Karpas-422 (cell line): Measurements from ENCODE around the gene USP40. TPM values are rescaled to one million over a fixed set of nuclear protein-coding genes. Genes with fewer than 3 reads are reported as not detected.

Experiments used
- DNase-seq: peaks from one replicate; pipeline ENCODE4 v3.0.0-alpha.2; 2015
- H2AFZ ChIP-seq: fragments of 200-600 bp; sonication (generic); 2 replicates; pipeline ENCODE4 v1.6.1; 2014; ENCODE audit warnings: antibody characterized with exemption, low read length, mixed read lengths
- H3K27ac ChIP-seq: fragments of 200-600 bp; sonication (generic); 2 replicates; pipeline ENCODE4 v1.5.1; 2014; ENCODE audit warnings: mild to moderate bottlenecking, low read length, moderate library complexity
- H3K27me3 ChIP-seq: fragments of 200-600 bp; sonication (generic); 2 replicates; pipeline ENCODE4 v1.6.1; 2014; ENCODE audit warnings: low read length, mixed read lengths
- H3K36me3 ChIP-seq: fragments of 200-600 bp; sonication (generic); 2 replicates; pipeline ENCODE4 v1.6.1; 2014; ENCODE audit warnings: low read length, mixed read lengths; ENCODE audit not compliant: insufficient read depth
- H3K4me1 ChIP-seq: fragments of 200-600 bp; sonication (generic); 2 replicates; pipeline ENCODE4 v1.6.1; 2014; ENCODE audit warnings: mild to moderate bottlenecking, low read length, mixed read lengths
- H3K4me2 ChIP-seq: fragments of 200-600 bp; sonication (generic); 2 replicates; pipeline ENCODE4 v1.6.1; 2014; ENCODE audit warnings: low read length, low read depth, mild to moderate bottlenecking; ENCODE audit not compliant: poor library complexity, severe bottlenecking
- H3K4me3 ChIP-seq: fragments of 200-600 bp; sonication (generic); 2 replicates; pipeline ENCODE4 v1.5.1; 2014; ENCODE audit warnings: mild to moderate bottlenecking, antibody characterized with exemption, low read length, mixed read lengths
- H3K79me2 ChIP-seq: fragments of 200-600 bp; sonication (generic); 2 replicates; pipeline ENCODE4 v1.6.1; 2014; ENCODE audit warnings: mild to moderate bottlenecking, low read length, mixed read lengths
- H3K9ac ChIP-seq: fragments of 200-600 bp; sonication (generic); 2 replicates; pipeline ENCODE4 v1.6.0; 2014; ENCODE audit warnings: low read length
- H3K9me2 ChIP-seq: fragments of 200-600 bp; sonication (generic), shearing (Covaris generic); replicated peaks from 2 replicates; pipeline ENCODE4 v1.6.0; 2014; ENCODE audit warnings: mild to moderate bottlenecking, low read length, moderate library complexity; ENCODE audit not compliant: insufficient read depth
- H3K9me3 ChIP-seq: fragments of 300-700, 200-600 bp; sonication (generic); 2 replicates; pipeline ENCODE4 v1.6.1; 2014; ENCODE audit warnings: low read length, mixed read lengths
- H4K20me1 ChIP-seq: fragments of 200-600 bp; sonication (generic); 2 replicates; pipeline ENCODE4 v1.6.1; 2014; ENCODE audit warnings: mild to moderate bottlenecking, antibody characterized with exemption, low read length, low read depth; ENCODE audit not compliant: insufficient read depth
- total RNA-seq: library from RNA; depleted of rRNA; stranded (reverse); fragments of >200 nt; shearing (Covaris generic); gene quantifications from 2 replicates; pipeline ENCODE4 v1.2.3, GENCODE V29; 2014; ENCODE audit warnings: low replicate concordance

Gene USP40
- total RNA-seq, 1 experiment from 2014 or later: 7.9 TPM

DNA sequence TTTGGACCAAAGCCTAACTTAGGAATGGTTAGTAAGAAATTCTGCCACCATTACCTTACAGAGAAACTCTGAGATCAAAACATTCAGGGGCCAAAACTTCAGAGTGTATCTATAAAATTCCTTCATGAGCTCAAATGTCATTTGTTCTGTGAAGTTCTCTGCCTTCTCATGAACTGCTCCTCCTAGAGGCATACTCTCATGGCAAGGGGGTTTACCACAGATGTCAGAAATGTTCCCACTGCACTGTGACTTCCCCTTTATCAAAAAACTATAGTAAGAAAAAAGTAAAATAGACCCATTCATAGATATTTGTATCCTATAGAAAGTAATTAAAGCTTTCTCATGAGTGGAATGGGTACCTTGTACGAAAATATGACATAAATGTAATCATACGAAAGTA is 68.5 kb downstream of the USP40 start:
- H2AFZ ChIP-seq: no peak overlapping the region
- DNase-seq: no peak
- H3K4me2 ChIP-seq: no peak overlapping the region

DNA sequence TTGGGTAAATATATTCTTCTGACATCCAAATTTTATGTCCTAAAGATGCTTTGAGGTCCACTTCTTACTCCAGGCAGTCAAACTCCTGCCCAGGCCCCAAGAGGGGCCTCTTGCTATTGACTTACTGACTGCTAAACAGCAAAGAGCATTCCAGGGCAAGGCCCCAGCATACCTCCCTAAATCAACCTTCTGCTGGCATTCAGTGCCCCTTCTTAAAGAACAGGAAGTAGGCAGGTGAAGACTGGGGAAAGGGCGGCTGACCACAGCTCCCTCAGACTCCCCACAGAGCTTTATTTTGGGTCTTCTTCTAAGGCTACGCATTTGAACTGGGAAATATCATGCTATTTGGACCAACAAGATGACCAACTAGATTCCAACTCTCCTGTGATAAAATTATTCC is 68.9 kb downstream of the USP40 start:
- Histone ChIP-seq H3K4me1 (no peaks in the 10 kb centered on the region), H3K9me2 (no peaks in the 10 kb centered on the region), H3K4me2 (no peak overlapping the region), H3K9me3 (no peaks in the 10 kb centered on the region), H4K20me1 (no peaks in the 10 kb centered on the region), H3K27ac (no peak overlapping the region), H3K27me3 (no peaks in the 10 kb centered on the region), H2AFZ (no peak overlapping the region), H3K4me3 (no peak overlapping the region), H3K79me2 (no peaks in the 10 kb centered on the region), H3K36me3 (no peaks in the 10 kb centered on the region), H3K9ac (no peak overlapping the region)
- no peak for DNase-seq

More for the DNA sequence above, 68.5 kb downstream of the USP40 start:
- Histone ChIP-seq H3K4me3 (no peak overlapping the region), H3K79me2 (no peaks in the 10 kb centered on the region), H3K27me3 (no peaks in the 10 kb centered on the region), H3K27ac (no peak overlapping the region), H3K4me1 (no peaks in the 10 kb centered on the region), H4K20me1 (no peaks in the 10 kb centered on the region), H3K9me3 (peaks cover under 1% of the 10 kb centered on the region; the same call in 1 of the 2 replicates), H3K36me3 (no peaks in the 10 kb centered on the region), H3K9me2 (no peaks in the 10 kb centered on the region), H3K9ac (no peak overlapping the region)

- no peak overlapping the region for H2AFZ ChIP-seq
- H3K4me2 ChIP-seq: no peak overlapping the region
- H3K27ac ChIP-seq: no peak overlapping the region
- H3K36me3 ChIP-seq: no peaks in the 10 kb centered on the region
- H4K20me1 ChIP-seq: no peaks in the 10 kb centered on the region
- no peak overlapping the region for H3K9ac ChIP-seq
- DNase-seq: no peak
- H3K27me3 ChIP-seq: no peaks in the 10 kb centered on the region
- H3K79me2 ChIP-seq: no peaks in the 10 kb centered on the region
- H3K9me3 ChIP-seq: no peaks in the 10 kb centered on the region
- H3K9me2 ChIP-seq: no peaks in the 10 kb centered on the region
- H3K4me3 ChIP-seq: no peak overlapping the region
- H3K4me1 ChIP-seq: no peaks in the 10 kb centered on the region
These were observed 70.8 kb downstream of the USP40 start for GRCh38 chr2:233495503-233496496.

DNA sequence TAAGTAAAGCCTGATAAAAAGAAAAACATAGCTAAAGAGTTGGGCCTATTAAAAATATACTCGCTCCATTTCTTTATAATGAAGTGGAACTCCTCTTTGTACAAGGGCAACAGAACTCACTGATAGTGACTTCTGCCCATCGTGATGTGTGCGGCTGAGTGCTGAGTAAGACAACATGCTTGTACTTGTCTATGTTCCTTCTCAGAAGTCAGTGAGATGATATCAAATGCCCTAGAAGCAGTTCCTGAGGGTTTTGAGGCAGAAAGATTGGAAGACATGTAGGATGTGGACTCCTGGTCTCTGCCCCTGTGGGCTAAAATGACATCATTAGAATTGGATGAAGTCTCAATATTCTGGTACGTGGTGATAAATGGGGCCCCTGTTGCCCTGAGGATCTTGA is 73.8 kb downstream of the USP40 start:
- H3K4me3 ChIP-seq: no peak overlapping the region
- H3K9me2 ChIP-seq: no peaks in the 10 kb centered on the region
- no peaks in the 10 kb centered on the region for H3K4me1 ChIP-seq
- no peaks in the 10 kb centered on the region for H3K79me2 ChIP-seq
- H3K4me2 ChIP-seq: no peak overlapping the region
- H3K36me3 ChIP-seq: no peaks in the 10 kb centered on the region
- no peak overlapping the region for H3K9ac ChIP-seq
- no peaks in the 10 kb centered on the region for H4K20me1 ChIP-seq
- DNase-seq: no peak
- no peak overlapping the region for H3K27ac ChIP-seq
- no peaks in the 10 kb centered on the region for H3K27me3 ChIP-seq
- no peak overlapping the region for H2AFZ ChIP-seq
- H3K9me3 ChIP-seq: no peaks in the 10 kb centered on the region

- Histone ChIP-seq H3K27me3 (no peaks in the 10 kb centered on the region), H3K79me2 (no peaks in the 10 kb centered on the region), H4K20me1 (no peaks in the 10 kb centered on the region), H3K4me2 (no peak overlapping the region), H3K9me2 (no peaks in the 10 kb centered on the region), H3K9me3 (no peaks in the 10 kb centered on the region), H3K9ac (no peak overlapping the region), H3K27ac (no peak overlapping the region), H3K4me1 (no peaks in the 10 kb centered on the region), H2AFZ (no peak overlapping the region), H3K36me3 (no peaks in the 10 kb centered on the region), H3K4me3 (no peak overlapping the region)
- DNase-seq: no peak
These were observed 74.5 kb downstream of the USP40 start for GRCh38 chr2:233492078-233492477.

DNA sequence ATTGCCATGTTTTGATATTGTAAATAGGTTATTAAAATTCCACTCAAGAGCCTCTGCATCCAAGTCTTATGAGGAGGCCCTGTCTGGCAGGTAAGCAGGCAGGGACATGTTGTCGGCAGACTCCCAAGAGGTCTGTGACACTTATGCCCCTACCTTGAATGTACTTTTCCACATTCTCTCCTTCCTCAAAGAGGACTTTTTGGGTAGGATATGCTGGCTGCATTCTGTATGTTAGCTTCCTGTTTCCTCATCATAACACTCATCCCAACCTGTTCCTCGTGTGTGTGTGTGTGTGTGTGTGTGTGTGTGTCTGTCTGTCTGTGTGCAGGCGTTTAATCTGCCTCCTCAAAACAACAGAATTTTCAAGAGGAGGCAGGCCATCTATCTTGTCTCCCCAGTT is 75.3 kb downstream of the USP40 start:
- H2AFZ ChIP-seq: no peak overlapping the region
- no peaks in the 10 kb centered on the region for H4K20me1 ChIP-seq
- H3K9ac ChIP-seq: no peak overlapping the region
- H3K79me2 ChIP-seq: no peaks in the 10 kb centered on the region
- H3K27me3 ChIP-seq: no peaks in the 10 kb centered on the region
- DNase-seq: no peak
- no peak overlapping the region for H3K4me3 ChIP-seq
- no peaks in the 10 kb centered on the region for H3K4me1 ChIP-seq
- H3K27ac ChIP-seq: no peak overlapping the region
- no peaks in the 10 kb centered on the region for H3K9me2 ChIP-seq
- H3K4me2 ChIP-seq: no peak overlapping the region
- no peaks in the 10 kb centered on the region for H3K9me3 ChIP-seq
- no peaks in the 10 kb centered on the region for H3K36me3 ChIP-seq

DNA sequence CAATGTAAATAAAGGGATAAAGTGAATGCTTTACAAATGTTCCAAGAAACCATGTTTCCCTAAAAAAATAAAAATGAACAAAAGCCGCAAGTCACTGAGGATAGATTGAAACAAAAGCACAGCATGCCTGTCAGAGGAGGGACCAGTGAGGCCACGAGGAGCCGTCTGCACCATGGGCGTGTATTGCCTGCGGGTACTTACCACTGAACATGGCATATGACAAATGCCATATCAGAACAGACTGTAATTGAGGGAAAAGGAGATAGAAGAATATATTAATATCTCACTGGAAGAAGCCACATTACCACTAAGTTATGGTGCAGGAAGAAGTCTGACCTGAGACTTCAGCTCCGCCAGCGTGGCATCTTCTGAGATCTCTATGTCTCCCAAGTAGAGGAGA is 75.8 kb downstream of the USP40 start:
- no peaks in the 10 kb centered on the region for H3K36me3 ChIP-seq
- no peaks in the 10 kb centered on the region for H3K27me3 ChIP-seq
- DNase-seq: no peak
- no peak overlapping the region for H3K27ac ChIP-seq
- H3K9me3 ChIP-seq: no peaks in the 10 kb centered on the region
- no peaks in the 10 kb centered on the region for H3K4me1 ChIP-seq
- no peaks in the 10 kb centered on the region for H3K79me2 ChIP-seq
- no peak overlapping the region for H3K4me2 ChIP-seq
- H3K4me3 ChIP-seq: no peak overlapping the region
- no peak overlapping the region for H3K9ac ChIP-seq
- H3K9me2 ChIP-seq: no peaks in the 10 kb centered on the region
- H4K20me1 ChIP-seq: no peaks in the 10 kb centered on the region
- H2AFZ ChIP-seq: no peak overlapping the region

- H2AFZ ChIP-seq: no peak overlapping the region
- H3K4me2 ChIP-seq: no peak overlapping the region
- no peaks in the 10 kb centered on the region for H3K4me1 ChIP-seq
- no peak for DNase-seq
- no peaks in the 10 kb centered on the region for H4K20me1 ChIP-seq
- H3K9ac ChIP-seq: no peak overlapping the region
- no peaks in the 10 kb centered on the region for H3K27me3 ChIP-seq
- H3K27ac ChIP-seq: no peak overlapping the region
- H3K79me2 ChIP-seq: no peaks in the 10 kb centered on the region
- no peaks in the 10 kb centered on the region for H3K36me3 ChIP-seq
- no peak overlapping the region for H3K4me3 ChIP-seq
- H3K9me2 ChIP-seq: no peaks in the 10 kb centered on the region
- H3K9me3 ChIP-seq: no peaks in the 10 kb centered on the region
These were observed 76.9 kb downstream of the USP40 start for GRCh38 chr2:233489666-233490065.
